ENCODE measurements around the gene POTEJ.
"Not testable (repeated sequence)": the region's sequence is repeated elsewhere in the genome, so short reads cannot be mapped to it uniquely, and the experiment has no call there.

The POTEJ gene

GRCh38 chr2:130611140-130611539 lies at the start of gene POTEJ:
TSS of gene POTEJ (plus strand) at chr2:130611440. CDS start at chr2:130611533, 93 bp downstream.
- not testable (repeated sequence) for DNase-seq

GRCh38 chr2:130566165-130566564 lies 45.1 kb upstream of the POTEJ start:
- not testable (repeated sequence) for DNase-seq

- DNase-seq: not testable (repeated sequence)
Observed at GRCh38 chr2:130571929-130572328, 39.3 kb upstream of the POTEJ start.

- not testable (repeated sequence) for DNase-seq
Observed at GRCh38 chr2:130574230-130574629, 37.0 kb upstream of the POTEJ start.

GRCh38 chr2:130576209-130576784 lies 34.9 kb upstream of the POTEJ start:
- DNase-seq: not testable (repeated sequence)

GRCh38 chr2:130577559-130577958 lies 33.7 kb upstream of the POTEJ start:
- DNase-seq: not testable (repeated sequence)

GRCh38 chr2:130579121-130579520 lies 32.1 kb upstream of the POTEJ start:
- DNase-seq: not testable (repeated sequence)

- DNase-seq: not testable (repeated sequence)
Observed at GRCh38 chr2:130581491-130581890, 29.7 kb upstream of the POTEJ start.

GRCh38 chr2:130582970-130583369 lies 28.3 kb upstream of the POTEJ start:
- DNase-seq: not testable (repeated sequence)

GRCh38 chr2:130583582-130583981 lies 27.7 kb upstream of the POTEJ start:
- DNase-seq: not testable (repeated sequence)

- not testable (repeated sequence) for DNase-seq
Observed at GRCh38 chr2:130584726-130585125, 26.5 kb upstream of the POTEJ start.

GRCh38 chr2:130588688-130589458 lies 22.4 kb upstream of the POTEJ start:
- not testable (repeated sequence) for DNase-seq

GRCh38 chr2:130590170-130590841 lies 20.9 kb upstream of the POTEJ start:
- DNase-seq: not testable (repeated sequence)

GRCh38 chr2:130590842-130591359 lies 20.3 kb upstream of the POTEJ start:
- not testable (repeated sequence) for DNase-seq

GRCh38 chr2:130592791-130593414 lies 18.3 kb upstream of the POTEJ start:
- not testable (repeated sequence) for DNase-seq

- not testable (repeated sequence) for DNase-seq
Observed at GRCh38 chr2:130594011-130594410, 17.2 kb upstream of the POTEJ start.

- not testable (repeated sequence) for DNase-seq
Observed at GRCh38 chr2:130596757-130597156, 14.5 kb upstream of the POTEJ start.

GRCh38 chr2:130597994-130598393 lies 13.2 kb upstream of the POTEJ start:
- DNase-seq: not testable (repeated sequence)

GRCh38 chr2:130598463-130598862 lies 12.8 kb upstream of the POTEJ start:
- DNase-seq: not testable (repeated sequence)

GRCh38 chr2:130599393-130599792 lies 11.8 kb upstream of the POTEJ start, which contains the start of gene CFC1:
TSS of gene CFC1 (minus strand) at chr2:130599575. CDS start at chr2:130599287, 288 bp downstream.
- DNase-seq: not testable (repeated sequence)

GRCh38 chr2:130599926-130600325 lies 11.3 kb upstream of the POTEJ start:
- DNase-seq: not testable (repeated sequence)

- not testable (repeated sequence) for DNase-seq
Observed at GRCh38 chr2:130601648-130602302, 9.5 kb upstream of the POTEJ start.

All from CD4-positive, alpha-beta T cell treated with Interleukin-12 subunit alpha and Interleukin-12 subunit beta, for 1 hour (primary cell).